Measurements from ENCODE around the gene IL11RA. TPM values are rescaled to one million over a fixed set of nuclear protein-coding genes. Genes with fewer than 3 reads are reported as not detected.
A peak's percentile ranks its signal among the peaks of the same experiment; 100 is the strongest.

IL11RA gene
- total and polyA plus RNA-seq, 9 of the 15 experiments (the other 6 are each of a cell fraction or from before 2014, with no cell fraction given): 0.11 to 5.8 (median 2.8) TPM

- Histone ChIP-seq H3K9me3 (replicated peaks; ENCODE audit: control insufficient read depth, insufficient read depth, low read depth, low read length) (no peaks in the 10 kb centered on the region), H2AFZ (ENCODE audit: low read depth, low read length) (0 out of 2 replicates have a peak overlapping the region, but pooled peaks have one; percentile 32), H3K9me1 (ENCODE audit: control insufficient read depth, insufficient read depth, low read length) (no peaks in the 10 kb centered on the region), H3K79me2 (ENCODE audit: control insufficient read depth, insufficient read depth, low read length) (no peaks in the 10 kb centered on the region), H4K20me1 (replicated peaks; ENCODE audit: control insufficient read depth, insufficient read depth, low read length) (no peaks in the 10 kb centered on the region), H3K4me3 (peak overlapping the region; percentile 18), H3K36me3 (ENCODE audit: control insufficient read depth, insufficient read depth, low read length) (no peaks in the 10 kb centered on the region), H3K27me3 (ENCODE audit: control insufficient read depth in 2 of 2, insufficient read depth in 2 of 2, low read length in 2 of 2) (peaks cover 14 to 55% of the 10 kb centered on the region in 2 experiments; a peak in 4 of 5 replicates), H3K9ac (ENCODE audit: insufficient read depth in 1 of 2, low read depth in 2 of 2, low read length in 2 of 2) (no peak overlapping the region), H3K4me2 (ENCODE audit: insufficient read depth, low read length) (peak overlapping the region; percentile 58), H3K27ac (ENCODE audit: extremely low read depth, low read depth, low read length) (no peak overlapping the region), H3K4me1 (replicated peaks in 1 of 2; ENCODE audit: control insufficient read depth in 2 of 2, insufficient read depth in 2 of 2, low read length in 2 of 2) (peaks cover 0 to 24% of the 10 kb centered on the region in 2 experiments; a peak in 3 of 5 replicates)
- ChIA-PET POLR2A (no interaction called here), CTCF (ENCODE audit: low intra/inter-chr PET ratio) (no interaction called here)
- intact Hi-C loops (cut with micrococcal nuclease) (loop anchor here (2.0 kb wide), 1 partner anchor 29 kb away; no protein-coding TSS in a partner anchor), in situ Hi-C loops (cut with MboI) (no loop called here)
- no TSS peak for BruUV-seq (replicated peaks)
- TF ChIP-seq, protein P1, sequence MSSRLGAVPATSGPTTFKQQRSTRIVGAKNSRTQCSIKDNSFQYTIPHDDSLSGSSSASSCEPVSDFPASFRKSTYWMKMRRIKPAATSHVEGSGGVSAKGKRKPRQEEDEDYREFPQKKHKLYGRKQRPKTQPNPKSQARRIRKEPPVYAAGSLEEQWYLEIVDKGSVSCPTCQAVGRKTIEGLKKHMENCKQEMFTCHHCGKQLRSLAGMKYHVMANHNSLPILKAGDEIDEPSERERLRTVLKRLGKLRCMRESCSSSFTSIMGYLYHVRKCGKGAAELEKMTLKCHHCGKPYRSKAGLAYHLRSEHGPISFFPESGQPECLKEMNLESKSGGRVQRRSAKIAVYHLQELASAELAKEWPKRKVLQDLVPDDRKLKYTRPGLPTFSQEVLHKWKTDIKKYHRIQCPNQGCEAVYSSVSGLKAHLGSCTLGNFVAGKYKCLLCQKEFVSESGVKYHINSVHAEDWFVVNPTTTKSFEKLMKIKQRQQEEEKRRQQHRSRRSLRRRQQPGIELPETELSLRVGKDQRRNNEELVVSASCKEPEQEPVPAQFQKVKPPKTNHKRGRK (tag; IDR thresholded peaks at IDR 0.05): peak; percentile 23; the same call in 1 of the 2 replicates
- TF ChIP-seq HNRNPK (IDR thresholded peaks at IDR 0.05; ENCODE audit: low read depth, low read length, poor library complexity, severe bottlenecking) (no peak), SP1 (CRISPR knock-in tag; IDR thresholded peaks at IDR 0.05) (no peak), CCAR2 (IDR thresholded peaks at IDR 0.05; ENCODE audit: low read depth, low read length) (no peak), SMAD1 (IDR thresholded peaks at IDR 0.05; ENCODE audit: low read depth, low read length, partially characterized antibody) (no peak), ZBTB1 (CRISPR knock-in tag; IDR thresholded peaks at IDR 0.05; ENCODE audit: borderline replicate concordance, low read depth) (no peak), EHMT2 (IDR thresholded peaks at IDR 0.05) (no peak)
- FAIRE-seq (no peak), ATAC-seq (no peak), DNase-seq (ENCODE audit: extremely low read depth in 1 of 4, low spot score in 3 of 4) (no peak)
- WGBS (ENCODE audit: insufficient coverage, low coverage, missing lambda C conversion rate): 2% methylated on average over 8 of the region's 20 CpGs
Observed at GRCh38 chr9:34627716-34628655, 24.0 kb upstream of the IL11RA start.
